HG02970 (cell line): ENCODE data around the gene FADS1.
A peak's percentile ranks its signal among the peaks of the same experiment; 100 is the strongest.

Experiments used
- ATAC-seq: cut with Tn5 transposase; IDR thresholded peaks from one replicate; pipeline ENCODE4 v1.9.1; 2021; ENCODE audit warnings: mild to moderate bottlenecking, moderate library complexity, moderate number of reproducible peaks; ENCODE audit not compliant: unreplicated experiment, low FRiP score

FADS1 gene

GRCh38 chr11:61799665-61800284 lies 17.0 kb downstream of the FADS1 start:
- no peak for ATAC-seq

- no peak for ATAC-seq
These were observed 19.4 kb downstream of the FADS1 start for GRCh38 chr11:61797263-61797944.

DNA sequence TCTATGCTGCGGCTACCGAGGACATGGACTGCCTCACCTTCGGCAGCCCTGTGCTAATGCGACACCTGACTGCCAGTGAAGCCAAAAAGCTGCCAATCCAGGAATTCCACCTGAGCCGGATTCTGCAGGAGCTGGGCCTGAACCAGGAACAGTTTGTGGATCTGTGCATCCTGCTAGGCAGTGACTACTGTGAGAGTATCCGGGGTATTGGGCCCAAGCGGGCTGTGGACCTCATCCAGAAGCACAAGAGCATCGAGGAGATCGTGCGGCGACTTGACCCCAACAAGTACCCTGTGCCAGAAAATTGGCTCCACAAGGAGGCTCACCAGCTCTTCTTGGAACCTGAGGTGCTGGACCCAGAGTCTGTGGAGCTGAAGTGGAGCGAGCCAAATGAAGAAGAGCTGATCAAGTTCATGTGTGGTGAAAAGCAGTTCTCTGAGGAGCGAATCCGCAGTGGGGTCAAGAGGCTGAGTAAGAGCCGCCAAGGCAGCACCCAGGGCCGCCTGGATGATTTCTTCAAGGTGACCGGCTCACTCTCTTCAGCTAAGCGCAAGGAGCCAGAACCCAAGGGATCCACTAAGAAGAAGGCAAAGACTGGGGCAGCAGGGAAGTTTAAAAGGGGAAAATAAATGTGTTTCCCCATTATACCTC lies 20.8 kb downstream of the FADS1 start:
- ATAC-seq: no peak

DNA sequence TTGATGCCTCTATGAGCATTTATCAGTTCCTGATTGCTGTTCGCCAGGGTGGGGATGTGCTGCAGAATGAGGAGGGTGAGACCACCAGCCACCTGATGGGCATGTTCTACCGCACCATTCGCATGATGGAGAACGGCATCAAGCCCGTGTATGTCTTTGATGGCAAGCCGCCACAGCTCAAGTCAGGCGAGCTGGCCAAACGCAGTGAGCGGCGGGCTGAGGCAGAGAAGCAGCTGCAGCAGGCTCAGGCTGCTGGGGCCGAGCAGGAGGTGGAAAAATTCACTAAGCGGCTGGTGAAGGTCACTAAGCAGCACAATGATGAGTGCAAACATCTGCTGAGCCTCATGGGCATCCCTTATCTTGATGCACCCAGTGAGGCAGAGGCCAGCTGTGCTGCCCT lies 21.3 kb downstream of the FADS1 start:
- ATAC-seq: no peak

DNA sequence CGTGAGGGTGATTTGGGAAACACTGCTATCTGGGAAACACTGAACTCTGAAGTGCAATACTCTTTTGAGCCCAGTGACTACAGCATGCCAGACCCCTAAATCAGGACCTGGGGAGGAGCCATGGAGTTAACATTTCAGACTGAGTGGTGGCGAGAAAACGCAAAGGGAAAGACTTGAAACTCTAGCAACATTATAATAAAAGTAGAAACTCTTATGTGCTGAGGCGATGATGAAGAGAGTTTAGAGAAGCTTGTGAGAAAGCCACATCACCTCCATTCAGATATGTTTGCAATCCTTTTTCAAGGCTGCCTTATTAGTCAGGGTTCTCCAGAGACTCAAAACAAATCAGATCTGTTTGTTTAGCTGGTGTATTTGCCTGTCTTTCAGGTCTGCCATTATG lies 22.2 kb downstream of the FADS1 start:
- no peak for ATAC-seq

GRCh38 chr11:61793829-61794204 lies 23.0 kb downstream of the FADS1 start:
- no peak for ATAC-seq

DNA sequence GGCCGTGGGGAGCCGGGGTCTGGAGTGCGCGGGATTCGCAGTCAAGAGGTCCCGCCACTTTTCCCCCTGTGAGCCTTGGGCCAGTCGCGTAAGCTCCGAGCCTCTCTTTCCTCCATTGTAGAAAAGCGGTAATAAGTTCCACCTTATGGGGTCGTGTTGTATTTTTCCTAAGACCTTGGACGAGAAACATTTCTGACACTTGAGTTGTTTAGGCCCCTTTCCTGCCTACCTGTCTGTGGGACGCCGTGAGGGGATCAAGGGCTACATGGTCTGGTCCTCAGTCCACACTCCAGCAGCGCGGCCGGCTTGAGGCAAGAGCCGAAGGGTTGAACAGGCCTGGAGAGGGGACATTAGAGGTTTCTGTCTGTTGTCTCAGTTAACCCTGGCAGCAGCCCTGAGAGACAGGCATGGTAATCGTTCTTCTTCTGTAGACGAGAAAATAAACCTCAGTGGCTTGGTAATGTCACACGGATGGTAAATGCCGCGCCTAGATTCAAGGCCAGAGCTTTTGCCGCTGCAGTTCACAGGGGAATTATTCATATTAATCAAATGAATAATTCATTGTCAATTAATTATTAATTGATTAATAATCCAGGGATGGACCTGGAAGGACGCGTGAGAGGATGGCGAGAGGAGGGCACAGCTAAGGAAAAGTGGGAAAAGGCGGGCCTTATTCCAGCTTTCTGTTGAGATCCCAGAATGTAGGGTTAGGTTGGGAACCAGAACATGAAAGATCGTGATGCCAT lies 23.5 kb downstream of the FADS1 start:
- ATAC-seq: no peak

GRCh38 chr11:61792310-61793082 lies 24.3 kb downstream of the FADS1 start, which contains the start of the genes FEN1 and TMEM258:
FEN1 (plus strand) TSS chr11:61792911; CDS start chr11:61795362, 2,451 bp downstream.
TMEM258 (minus strand) TSS chr11:61792599; CDS start chr11:61792558, 41 bp downstream.
- ATAC-seq: peak; percentile 81

GRCh38 chr11:61791737-61792309 lies 25.0 kb downstream of the FADS1 start:
- no peak for ATAC-seq

DNA sequence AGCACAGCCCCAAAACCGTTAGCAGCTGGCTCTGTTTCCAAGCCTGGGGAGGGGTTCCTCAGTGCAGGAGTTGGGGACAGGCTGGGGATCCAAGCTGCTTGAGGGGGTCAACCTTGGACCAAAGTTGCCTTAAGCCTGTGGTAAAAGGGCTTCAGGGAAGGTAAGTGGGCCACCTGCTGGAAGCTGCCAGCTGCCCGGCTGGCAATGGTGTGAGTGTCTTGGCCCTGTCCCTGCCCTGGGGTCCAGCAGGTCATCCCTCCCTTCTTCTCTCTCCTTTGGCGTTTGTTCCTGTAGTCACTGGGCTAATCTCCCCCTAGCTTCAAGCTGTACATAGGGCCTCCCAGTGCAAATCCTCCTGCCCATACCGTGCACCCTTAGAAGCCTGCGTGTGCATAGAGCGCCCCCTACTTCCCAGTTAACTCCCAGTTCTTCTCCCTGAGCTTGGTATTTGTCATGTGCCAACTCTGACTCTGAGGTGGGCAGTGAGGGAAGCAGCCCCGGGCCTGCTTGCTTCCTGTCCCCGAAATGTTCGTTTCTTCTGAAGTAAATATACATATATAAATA lies 28.8 kb downstream of the FADS1 start:
- no peak for ATAC-seq

DNA sequence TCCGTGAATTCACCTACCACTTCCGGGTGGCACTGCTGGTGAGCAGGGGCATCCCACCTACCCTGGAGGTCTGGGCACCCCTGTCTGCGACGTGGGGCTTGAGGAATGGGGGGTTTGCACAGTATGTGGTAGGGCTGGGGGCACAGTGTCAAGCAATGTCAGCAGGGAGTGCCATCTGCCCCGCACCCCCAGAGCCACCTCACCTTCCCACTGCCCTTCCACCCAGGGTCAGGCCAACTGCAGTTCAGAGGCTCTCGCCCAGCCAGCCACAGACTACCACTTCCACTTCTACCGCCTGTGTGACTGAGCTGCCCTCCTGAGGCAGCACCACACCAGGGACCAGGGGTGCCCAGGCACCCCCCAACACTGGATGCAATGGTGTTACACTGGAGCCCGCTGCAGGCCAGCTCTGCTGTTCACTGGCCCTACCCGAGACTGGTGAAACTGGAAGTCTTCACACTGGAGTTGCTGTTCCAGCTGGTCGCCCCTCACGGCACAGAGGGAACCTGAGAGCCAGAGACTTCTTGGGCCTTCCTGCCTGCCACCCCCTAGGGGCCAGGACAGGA lies 30.9 kb downstream of the FADS1 start:
- no peak for ATAC-seq

- ATAC-seq: no peak
These were observed 32.3 kb downstream of the FADS1 start for GRCh38 chr11:61784506-61784805.

DNA sequence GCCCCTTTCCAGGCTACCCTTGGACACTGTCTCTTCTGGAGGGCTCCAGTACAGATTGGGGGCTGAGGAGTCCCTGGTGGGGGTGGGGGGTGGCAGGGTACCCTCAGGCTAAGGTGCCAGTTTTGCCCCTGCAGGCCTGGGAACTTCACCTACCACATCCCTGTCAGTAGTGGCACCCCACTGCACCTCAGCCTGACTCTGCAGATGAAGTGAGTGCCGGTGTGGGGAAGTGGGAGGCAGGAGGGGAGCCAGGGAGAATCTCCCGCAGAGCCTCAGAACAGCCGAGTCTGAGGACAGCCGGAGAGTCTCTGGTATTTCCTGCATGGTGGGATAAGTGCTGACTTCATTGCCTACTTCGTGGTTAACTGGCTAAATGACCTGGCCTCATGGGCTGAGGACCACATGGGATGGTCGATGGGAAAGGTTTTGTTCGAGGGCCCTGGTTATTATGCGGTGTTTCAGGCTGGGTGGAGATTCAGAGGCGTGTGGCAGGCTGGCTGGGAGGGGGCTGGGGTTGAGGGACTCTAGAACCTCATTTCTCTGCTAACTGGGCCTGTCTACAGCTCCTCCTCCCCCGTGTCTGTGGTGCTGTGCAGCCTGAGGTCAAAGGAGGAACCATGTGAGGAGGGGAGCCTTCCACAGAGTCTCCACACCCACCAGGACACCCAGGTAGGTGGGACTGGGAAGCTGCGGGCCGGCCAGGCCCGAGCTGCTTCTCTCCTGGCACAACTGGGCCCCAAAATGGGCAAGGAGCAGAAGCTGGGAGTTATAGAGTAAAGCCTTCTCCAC lies 32.9 kb downstream of the FADS1 start:
- no peak for ATAC-seq

GRCh38 chr11:61782841-61783240 lies 34.0 kb downstream of the FADS1 start:
- ATAC-seq: no peak

GRCh38 chr11:61782299-61782698 lies 34.5 kb downstream of the FADS1 start:
- no peak for ATAC-seq

GRCh38 chr11:61781585-61781984 lies 35.2 kb downstream of the FADS1 start:
- no peak for ATAC-seq

DNA sequence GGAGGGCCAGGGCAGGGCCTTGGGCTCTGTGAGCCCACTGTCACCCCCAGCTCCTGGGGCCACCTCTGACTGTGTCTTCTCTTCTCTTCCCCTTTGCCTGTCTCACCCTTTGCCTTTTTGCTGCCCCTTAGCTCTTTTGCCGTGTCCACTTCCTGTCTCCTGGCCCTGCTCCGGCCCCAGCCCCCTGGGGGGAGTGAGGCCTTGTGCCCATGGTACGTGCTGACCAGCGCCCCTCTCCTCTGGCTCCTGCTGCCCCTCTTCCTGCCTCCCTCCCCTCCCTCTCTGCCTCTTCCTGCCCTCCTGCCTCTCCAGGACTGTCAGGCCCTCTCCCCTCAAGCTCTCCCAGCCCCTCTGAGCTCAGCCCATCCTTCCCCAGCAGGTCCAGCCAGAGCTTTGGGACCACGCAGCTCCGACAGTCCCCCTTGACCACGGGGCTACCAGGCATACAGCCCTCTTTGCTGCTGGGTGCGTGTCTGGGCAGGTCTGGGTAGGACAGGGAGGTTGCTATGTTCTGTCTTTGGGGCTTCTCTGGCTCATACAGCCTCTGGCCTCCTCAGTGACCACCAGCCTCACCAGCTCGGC lies 36.1 kb downstream of the FADS1 start:
- no peak for ATAC-seq
